GM21360 (cell line): ENCODE data around the gene EYA3.

Source experiments
- ATAC-seq: cut with Tn5 transposase; IDR thresholded peaks from one replicate; pipeline ENCODE4 v1.9.1; 2021; ENCODE audit warnings: mild to moderate bottlenecking, moderate library complexity; ENCODE audit not compliant: unreplicated experiment

Gene EYA3

GRCh38 chr1:28114844-28115243 lies 26.4 kb upstream of the EYA3 start:
- ATAC-seq, result no peak

DNA sequence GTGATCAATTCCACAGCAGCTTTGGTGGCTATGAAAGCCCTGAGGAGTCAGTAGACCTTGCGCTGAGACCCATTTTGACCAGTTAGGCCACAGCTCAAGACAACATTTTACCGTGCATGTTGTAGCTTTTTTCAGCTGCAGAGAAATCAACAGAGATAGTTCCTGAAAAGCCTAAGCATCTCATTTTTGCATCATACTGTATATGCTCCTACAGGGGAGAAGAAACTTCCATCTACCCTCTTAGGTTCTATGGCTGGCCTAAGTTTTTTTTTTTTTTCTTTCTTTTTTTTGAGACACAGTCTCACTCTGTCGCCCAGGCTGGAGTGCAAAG lies 24.8 kb upstream of the EYA3 start:
- no peak for ATAC-seq

DNA sequence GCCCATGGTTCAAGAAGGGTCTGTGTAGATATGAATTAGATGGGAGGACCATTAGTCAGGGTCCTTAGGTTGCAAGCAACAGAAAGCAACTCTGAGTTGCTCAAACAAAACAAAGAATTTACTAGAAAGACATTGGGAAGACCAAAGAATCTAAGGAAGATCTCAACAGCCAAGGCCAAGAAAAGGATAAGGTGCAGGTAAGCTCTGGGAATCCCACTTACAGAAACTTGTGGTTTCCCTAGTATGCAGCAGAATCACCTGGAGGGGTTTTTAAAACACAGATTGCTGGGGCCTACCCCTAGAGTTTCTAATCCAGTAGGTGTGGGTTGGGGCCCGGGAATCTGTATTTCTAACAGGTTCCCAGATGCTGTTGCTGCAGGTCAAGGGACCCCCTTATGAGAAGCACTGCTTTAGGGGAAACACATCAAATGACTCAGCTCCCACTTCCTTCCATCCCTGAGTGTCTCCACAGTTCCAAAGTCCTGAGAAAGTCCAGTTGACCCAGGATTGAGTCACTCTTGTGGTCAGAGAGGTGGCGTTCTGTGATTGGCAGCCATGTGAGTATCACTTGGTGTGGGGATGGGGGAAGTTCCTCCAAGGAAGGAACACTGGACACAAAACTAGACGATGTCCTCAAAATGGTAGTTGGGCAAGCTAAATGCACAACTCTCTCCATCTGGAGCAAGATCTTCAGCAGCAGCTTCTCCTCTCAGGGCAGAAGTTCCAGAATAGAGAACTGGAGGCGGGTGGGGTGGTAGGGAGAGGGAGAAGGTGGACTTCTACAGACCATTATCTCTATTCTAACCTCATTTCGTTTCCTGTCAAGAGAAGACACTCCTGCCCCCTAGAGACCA lies 24.2 kb upstream of the EYA3 start:
- no peak for ATAC-seq

DNA sequence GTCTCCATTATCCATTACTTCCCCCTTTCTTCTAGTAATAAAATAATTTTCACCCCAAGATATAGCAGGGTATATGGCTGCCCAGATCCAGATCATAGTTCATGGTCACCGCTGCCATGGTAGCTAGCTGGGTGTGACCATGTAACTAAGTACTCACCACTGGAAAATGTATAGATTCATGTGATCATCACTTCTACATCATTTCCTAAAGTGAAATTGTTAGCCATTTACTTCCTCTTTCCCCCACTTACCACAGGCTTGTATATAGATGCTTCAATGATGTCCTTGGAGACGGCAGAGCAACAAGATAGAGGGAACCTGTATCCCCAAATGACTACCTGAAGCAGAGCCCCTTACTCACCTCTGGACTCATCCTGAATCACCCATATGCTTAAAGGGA lies 22.7 kb upstream of the EYA3 start:
- no peak for ATAC-seq

GRCh38 chr1:28110555-28110954 lies 22.1 kb upstream of the EYA3 start:
- ATAC-seq, result no peak

GRCh38 chr1:28109639-28110038 lies 21.2 kb upstream of the EYA3 start:
- no peak for ATAC-seq

GRCh38 chr1:28108001-28108400 lies 19.6 kb upstream of the EYA3 start:
- ATAC-seq, result no peak

- ATAC-seq, result no peak
These were observed 16.6 kb upstream of the EYA3 start for GRCh38 chr1:28104866-28105467.

- no peak for ATAC-seq
These were observed 13.8 kb upstream of the EYA3 start for GRCh38 chr1:28102189-28102588.

GRCh38 chr1:28099050-28099769 lies 10.8 kb upstream of the EYA3 start:
- no peak for ATAC-seq

- ATAC-seq, result no peak
These were observed 8.7 kb upstream of the EYA3 start for GRCh38 chr1:28097100-28097472.

DNA sequence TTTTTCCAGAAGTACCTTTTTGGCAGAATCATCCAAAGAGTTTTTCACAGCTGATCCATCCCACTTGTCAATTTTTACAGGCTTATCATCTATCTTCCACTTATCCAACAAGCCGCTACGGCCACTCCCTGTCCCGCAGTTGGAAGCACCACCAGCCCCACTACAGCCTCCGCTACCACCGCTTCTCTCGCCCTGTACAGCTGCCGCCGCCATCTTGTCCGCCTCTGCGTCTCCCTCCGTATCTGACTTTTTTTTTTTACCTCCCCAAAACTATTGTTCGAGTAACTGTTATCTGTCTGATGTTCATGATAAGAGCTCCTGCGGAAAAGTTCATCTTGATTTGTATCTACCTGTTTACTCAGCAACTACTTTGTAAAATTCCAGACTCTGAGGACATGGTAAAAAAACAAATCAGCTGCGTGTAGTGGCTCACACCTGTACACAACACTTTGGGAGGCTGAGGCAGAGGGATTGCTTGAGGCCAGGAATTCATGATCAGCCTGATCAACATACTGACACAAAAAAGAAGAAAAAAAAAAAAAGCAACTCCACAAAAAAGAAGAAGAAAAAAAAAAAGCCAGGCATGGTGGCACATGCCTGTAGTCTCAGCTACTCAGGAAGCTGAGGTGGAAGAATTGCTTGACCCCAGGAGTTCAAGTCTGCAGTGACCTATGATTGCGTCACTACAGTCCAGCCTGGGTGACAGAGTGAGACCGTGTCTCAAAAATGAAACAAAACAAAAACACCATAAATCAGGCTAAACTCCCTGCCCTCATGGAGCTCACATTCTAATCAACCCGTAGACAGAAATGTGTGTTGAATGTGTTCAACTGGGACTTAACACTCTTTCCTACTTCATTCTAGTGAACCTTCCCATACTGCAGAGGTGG lies 8.0 kb upstream of the EYA3 start:
- no peak for ATAC-seq

DNA sequence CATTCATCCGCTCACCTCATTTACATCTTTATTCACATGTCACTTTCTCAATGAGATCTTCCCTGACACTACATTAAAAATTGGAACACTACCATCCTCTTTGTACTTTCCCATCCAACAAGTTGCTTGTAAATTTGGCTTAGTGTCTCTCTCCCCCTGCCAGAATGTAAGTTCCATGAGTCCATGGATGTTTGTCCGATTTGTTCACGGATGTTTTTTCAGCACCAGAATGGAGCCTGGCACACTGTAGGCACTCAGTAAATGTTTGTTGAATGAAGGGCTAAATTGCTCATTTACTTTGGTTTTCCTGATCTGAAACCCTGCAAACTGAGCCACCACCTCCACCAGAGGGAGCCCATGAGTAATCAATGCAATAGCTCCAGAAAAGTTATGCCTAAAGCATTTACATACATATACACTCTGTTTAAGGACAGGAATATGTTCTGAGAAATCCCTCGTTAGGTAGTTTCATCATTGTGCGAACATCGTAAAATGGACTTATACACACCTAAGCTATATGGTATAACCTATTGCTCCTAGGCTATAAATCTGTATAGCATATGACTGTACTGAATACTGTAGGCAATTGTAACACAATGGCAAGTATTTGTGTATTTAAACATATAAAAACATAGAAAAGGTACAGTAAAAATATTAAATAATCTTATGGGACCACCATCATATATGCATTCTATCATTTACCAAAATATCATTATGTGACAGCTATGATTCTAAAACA lies 2.8 kb upstream of the EYA3 start:
- ATAC-seq, result no peak

DNA sequence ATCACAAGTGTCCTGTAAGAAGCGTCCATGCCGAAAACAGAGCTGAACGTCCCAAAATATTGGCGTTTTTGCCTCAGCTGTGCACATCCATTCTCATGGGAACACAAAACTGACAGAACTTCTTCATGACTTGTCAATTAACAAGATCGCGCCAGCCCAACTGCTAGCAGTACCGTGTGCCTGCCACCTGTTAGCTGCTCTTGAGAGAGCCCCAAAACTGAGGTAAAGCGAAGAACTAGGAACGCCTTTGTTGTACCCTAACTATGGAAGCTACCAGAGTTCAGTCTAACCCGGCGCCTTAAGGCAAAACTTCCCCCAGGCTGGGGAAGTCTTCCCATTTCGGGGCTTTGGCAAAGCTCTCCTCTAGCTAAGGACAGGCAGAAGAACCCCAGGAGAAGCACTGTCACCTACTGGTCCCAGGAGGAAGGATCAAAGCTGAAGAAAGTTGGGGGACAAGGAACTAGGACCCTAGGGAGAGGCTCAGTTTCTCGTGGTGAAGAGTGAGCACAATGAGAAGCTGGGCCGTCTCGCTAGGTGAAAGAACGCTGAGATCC lies 719 bp downstream of the EYA3 start:
- no peak for ATAC-seq

GRCh38 chr1:28086651-28087050 lies 1.8 kb downstream of the EYA3 start:
- ATAC-seq, result no peak

GRCh38 chr1:28085129-28085528 lies 3.3 kb downstream of the EYA3 start:
- no peak for ATAC-seq

DNA sequence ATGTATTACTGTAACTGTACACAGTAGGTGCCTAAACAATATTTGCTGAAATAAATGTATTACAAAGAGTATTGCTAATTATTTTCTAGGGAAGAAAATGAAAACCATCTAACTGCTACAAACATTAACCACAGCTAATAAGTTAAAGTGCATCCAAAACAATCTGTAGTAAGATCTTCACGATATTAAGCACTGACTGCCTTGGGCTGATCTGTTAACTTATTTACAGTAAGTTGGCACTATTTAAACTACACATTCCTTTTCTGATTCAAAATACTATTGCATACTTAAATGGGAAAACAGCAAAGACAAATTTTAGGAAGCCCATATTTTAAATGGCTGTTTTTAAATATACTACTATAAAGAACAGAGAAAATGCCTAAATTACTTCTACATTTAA lies 4.5 kb downstream of the EYA3 start:
- no peak for ATAC-seq

GRCh38 chr1:28078680-28079626 lies 9.5 kb downstream of the EYA3 start:
- no peak for ATAC-seq

DNA sequence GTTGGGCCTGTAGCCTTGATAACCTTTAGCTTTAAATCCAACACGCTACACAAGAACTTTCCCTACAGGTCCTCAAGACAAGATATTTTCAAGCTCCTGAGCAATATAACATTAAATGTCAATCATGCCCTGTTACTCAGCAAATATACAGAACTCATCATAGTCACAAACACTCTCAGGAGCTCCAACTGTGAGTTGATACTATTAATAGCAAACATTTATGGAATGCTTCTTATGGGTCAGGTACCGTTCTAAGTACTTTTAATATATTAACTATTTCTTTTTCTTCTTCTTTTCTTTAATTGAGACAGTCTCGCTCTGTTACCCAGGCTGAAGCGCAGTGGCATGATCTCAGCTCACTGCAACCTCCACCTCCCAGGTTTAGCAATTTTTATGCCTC lies 10.1 kb downstream of the EYA3 start:
- no peak for ATAC-seq
